Iris pigment epithelial cell (primary cell): ENCODE results near the gene ZNF195.
"Not testable (repeated sequence)": the region's sequence is repeated elsewhere in the genome, so short reads cannot be mapped to it uniquely, and the experiment has no call there.

Source experiments
- DNase-seq: peaks from one replicate; pipeline ENCODE4 v3.0.0-alpha.2; 2011; ENCODE audit warnings: low read depth

The ZNF195 gene

DNA sequence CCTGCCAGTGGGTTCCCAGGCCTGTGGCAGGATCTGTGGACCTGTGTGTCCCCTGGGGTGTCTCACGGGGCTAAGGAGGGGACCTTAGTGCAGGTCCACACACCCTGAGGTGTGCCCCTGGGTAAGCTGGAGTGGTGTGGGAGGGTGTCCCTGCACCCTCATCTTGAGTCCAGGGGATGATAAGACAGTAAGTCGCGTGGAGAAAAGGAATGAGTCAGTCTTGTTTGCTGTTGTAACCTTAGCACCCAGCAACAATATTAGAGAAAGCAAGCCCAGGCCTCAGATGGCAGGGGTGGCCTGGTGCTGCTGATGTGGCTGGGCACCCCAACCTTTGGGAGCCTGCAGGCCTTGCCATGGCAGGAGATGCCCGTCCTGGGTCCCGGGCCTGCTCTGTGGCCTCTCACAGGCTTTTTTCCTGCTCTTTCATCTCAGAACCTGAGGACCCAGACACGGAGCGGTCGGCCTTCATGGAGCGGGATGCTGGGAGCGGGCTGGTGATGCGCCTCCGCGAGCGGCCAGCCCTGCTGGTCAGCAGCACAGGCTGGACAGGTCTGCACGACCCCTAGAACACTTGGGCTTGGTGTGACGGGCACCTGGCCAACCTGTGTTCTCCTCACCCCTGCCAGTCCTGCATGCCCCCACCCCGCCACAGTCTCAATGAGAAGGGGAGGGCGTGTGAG, 23.4 kb upstream of the ZNF195 start:
- peak; percentile 24 for DNase-seq

DNA sequence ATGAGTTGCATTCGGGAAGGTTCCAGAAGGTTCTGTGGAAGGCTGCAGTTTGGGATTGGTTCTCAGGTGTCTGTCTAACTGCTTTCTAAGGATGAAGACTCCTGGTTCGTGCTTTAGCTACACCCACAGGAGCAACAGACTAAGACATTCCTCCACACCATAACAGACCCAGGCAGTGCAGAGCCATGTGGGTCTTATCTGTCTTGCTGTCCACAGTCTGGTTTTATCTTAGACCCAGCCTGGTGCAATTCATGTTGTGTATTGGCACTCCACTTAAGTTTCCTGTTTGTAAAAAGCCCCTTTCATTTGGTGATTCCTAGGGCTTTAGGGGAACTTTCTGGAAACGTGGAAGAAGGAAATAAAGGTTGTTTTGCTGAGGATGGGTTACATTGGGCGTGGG, 22.1 kb upstream of the ZNF195 start:
- not testable (repeated sequence) for DNase-seq

DNA sequence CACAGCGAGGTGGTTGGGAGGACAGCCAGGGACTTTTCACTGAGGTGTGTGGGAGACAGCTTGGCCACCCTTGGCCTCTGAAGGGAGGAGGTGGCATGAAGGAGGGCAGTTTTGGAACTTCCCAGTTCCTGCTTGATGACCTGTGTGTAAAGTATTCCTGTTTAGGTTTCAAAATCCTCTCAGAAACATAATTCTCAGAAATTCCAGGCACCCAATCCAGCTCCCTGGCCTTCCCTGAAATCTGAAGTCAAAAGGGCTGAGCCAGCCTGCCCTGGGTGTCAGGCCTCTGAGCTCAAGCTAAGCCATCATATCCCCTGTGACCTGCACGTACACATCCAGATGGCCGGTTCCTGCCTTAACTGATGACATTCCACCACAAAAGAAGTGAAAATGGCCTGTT, 19.6 kb upstream of the ZNF195 start:
- DNase-seq = not testable (repeated sequence)

DNA sequence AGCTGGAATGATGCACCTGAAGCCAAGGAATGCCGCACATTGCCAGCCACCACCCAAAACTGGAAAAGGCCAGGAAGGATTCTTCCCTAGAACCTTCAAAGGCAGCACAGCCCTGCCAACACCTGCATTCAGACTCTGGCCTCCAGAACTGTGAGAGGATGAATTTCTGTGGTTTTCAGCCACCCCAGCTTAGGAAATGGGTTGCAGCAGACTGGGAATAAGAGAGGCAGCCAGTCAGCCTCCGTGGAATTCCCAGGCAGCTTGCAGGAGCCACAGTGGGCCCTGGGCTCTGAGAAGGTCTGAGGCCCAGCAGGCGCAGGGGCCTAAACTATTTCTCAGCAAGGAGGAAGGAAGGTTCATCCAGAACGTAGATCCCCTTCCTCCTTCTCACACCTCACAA, 19.2 kb upstream of the ZNF195 start:
- peak; percentile 16 for DNase-seq

DNA sequence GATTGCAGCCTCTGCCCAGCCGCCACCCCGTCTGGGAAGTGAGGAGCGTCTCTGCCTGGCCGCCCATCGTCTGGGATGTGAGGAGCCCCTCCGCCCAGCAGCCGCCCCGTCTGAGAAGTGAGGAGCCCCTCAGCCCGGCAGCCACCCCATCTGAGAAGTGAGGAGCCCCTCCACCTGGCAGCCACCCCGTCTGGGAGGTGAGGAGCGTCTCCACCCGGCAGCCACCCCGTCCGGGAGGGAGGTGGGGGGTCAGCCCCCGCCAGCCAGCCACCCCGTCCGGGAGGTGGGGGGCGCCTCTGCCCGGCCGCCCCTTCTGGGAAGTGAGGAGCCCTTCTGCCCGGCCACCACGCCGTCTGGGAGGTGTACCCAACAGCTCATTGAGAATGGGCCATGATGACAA, 18.3 kb upstream of the ZNF195 start:
- DNase-seq = not testable (repeated sequence)

DNA sequence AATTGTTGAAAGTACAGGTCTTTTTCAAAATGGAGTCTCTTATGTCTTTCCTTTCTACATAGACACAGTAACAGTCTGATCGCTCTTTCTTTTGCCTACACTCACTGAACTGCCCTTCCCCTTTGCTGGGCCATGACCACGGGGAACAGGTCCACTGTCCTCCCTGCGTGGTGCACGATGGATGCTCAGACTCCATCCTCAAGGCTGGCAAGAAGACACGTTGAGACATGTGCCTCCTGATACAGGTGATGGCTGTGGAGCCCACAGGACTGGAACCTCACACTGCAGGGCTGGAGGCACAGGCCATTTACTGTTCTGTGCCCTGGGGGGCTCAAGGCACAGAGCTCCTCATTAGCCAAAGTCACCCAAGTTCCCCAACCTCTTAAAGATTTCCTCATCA, 16.5 kb upstream of the ZNF195 start:
- DNase-seq = not testable (repeated sequence)

DNA sequence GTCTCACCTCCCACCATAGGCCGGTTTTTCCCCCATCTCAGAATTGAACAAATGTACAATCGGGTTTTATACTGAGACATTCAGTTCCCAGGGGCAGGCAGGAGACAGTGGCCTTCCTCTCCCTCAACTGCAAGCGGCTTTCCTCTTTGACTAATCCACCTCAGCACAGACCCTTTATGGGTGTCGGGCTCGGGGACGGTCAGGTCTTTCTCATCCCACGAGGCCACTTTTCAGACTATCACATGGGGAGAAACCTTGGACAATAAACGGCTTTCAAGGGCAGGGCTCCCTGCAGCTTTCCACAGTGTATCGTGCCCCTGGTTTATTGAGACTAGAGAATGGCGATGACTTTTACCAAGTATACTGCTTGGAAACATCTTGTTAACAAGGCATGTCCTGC, 16.0 kb upstream of the ZNF195 start:
- DNase-seq = not testable (repeated sequence)

DNA sequence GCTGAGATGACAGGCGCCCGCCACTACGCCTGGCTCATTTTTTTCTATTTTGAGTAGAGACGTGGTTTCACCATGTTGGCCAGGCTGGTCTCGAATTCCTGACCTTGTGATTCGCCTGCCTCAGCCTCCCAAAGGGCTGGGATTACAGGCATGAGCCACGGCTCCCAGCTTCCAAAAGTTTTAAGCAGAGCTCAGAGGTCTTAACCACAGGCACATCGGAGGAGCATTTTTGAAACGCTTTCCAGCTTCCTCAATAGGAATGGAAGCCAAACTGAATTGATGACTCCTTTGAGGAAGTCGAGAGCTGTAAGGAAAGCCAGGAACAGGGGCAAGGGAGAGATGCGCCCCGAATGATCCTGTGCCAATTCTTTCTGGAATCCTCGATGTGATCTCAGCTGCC, 14.5 kb upstream of the ZNF195 start:
- DNase-seq = not testable (repeated sequence)

DNA sequence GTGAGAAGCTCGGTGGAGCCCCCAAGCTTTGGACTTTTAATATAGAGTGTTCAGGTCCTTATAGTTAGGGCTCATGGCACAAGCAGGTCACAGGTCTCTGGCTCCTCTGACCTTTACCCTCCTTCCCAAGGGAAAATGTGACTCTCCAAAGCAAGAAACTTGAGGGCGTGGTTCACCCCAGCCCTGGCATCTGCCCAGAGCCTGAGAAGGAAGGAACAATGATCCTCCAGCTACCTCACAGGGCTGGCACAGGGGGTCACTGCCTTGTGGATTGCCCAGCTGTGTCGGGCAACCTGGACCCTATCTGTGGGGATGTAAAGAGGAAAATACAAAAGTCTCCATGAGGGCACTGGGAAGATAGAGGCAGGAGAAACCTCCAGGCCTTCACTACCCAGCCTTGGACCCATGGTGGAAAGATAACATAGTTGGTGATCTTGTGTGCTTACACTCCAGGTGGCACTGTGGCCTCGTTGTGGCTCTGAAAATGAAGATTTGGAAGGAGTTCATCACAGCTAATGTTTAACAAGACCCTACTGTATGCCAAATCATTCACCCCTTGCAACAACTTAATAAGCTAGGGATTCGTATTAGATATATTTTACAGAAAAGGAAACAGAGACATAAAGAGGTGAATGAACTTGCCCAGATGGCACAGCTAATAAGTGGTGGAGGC, 3.8 kb upstream of the ZNF195 start:
- DNase-seq = no peak

DNA sequence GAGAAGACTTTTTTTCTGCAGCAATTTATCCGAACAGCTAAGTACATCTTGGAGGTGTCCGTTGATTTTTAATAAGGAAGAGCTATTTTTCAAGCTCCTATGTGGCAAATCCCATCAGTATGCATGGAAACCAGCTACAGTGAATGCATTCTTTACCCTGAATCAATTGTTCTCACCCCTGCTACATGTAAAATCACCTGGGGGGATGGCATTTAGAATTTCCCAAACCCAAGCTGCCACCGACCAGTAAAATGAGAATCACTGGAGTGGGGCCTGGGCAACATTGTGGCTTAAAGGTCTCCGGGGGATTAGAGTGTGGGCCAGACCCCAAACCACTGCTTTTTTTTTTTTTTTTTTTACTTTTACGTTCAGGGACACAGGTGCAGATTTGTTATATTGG, 2.8 kb upstream of the ZNF195 start:
- DNase-seq = no peak

DNA sequence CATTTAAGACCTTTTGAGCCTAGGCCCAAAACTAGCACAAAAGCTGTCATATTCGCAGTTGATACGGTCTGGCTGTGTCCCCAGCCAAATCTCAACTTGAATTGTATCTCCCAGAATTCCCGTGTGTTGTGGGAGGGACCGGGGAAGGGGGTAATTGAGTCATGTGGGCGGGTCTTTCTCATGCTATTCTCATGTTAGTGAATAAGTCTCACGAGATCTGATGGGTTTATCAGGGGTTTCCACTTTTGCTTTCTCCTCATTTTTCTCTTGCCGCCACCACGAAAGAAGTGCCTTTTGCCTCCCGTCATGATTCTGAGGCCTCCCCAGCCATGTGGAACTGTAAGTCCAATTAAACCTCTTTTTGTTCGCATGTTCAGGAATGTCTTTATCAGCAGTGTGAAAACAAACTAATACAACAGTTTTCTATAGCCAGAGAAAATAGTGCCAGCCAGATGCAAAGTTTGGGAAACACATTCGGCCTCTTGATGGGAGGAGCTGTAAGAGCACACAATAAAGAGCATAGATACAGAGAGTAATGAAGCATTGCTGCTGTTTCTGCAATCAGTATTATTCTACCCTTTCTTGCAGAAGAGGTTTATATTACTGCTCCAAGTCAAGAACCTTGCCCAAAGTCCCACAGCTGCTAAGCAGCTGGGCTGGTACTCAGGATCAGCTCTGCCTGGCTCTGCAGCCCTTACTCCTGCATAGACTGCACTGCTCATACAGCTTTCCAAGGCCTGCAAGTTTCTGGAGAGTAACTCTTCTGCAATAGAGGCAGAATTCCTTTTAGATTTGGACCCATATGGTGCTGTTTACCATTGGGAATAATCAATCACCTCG, 2.0 kb upstream of the ZNF195 start:
- peak; percentile 27 for DNase-seq

DNA sequence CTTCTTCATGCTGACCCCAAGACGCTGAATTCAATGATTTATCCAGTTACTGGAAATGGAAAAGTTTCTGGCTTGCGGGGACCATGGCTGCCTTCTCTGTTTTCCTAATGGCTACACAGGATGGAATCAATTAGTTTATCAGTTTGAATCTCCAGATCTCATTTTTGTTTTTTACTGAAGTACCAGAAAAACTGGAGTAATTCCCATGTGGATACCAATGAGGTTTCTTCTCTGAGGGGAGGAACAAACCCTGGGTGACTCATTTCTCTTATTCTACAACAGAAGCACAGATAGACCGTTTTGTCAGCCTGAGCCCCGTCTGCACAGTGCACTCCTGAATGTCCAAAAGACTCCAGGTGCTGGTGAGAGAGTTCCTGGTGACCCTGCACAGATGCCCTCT, 3.4 kb downstream of the ZNF195 start:
- peak; percentile 50 for DNase-seq

DNA sequence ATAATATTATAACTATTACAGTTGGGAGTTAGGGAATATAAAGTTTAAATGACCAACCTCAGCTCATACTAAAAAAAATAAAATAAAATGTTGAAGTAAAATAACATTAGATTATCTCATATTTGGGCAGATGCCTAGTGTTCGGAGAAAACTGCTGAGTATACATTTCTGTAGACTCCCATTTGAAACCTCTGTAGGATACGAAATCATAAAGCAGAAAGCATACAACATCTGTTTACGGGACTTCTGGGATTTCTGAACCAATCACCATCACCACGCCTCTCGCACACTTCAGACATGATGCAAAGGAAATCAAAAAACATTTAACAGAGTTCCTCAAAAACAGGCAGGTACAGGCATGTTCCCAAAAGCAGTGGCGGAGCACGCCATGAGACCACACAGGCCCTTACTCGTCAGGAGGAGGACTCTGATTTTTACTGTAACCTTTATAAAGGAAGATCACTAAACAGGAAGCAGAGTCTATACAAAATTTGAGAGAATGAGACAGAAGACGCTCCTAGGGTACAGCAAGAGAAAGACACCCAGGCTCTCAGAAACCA, 8.6 kb downstream of the ZNF195 start:
- no peak for DNase-seq

DNA sequence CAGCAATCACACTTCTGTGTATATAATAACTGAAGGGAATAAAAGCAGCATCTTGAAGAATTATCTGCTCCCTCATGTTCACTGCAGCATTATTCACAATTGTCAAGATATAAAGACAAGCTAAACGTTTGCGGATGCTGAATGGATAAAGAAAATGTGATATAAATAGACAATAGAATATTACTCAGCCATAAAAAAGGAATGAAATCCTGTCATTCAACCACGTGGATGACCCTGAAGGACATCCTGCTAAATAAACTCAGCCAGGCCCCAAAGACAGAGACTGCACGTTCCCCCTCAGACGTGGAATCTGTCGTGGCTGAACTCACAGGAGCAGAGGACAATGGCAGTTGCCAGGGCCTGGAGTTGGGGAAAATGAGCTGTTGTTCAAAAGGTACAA, 9.6 kb downstream of the ZNF195 start:
- no peak for DNase-seq

DNA sequence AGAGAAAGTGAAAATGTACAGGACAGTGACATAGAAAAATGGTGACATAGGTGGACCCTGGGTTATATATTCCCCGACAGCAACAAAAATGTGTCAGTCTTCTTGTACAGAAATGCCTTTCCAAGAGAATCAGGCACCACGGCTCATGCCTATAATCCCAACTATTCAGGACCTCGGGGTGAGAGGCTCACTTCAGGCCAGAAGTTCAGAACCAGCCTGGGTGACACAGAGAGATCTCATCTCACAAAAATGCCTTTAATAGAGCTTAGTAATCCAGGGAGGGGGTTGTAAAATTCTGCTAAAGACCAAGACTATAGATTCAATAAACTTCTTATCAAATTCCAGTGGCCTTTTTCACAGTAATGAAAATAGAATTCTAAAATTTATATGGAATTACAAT, 10.7 kb downstream of the ZNF195 start:
- no peak for DNase-seq

DNA sequence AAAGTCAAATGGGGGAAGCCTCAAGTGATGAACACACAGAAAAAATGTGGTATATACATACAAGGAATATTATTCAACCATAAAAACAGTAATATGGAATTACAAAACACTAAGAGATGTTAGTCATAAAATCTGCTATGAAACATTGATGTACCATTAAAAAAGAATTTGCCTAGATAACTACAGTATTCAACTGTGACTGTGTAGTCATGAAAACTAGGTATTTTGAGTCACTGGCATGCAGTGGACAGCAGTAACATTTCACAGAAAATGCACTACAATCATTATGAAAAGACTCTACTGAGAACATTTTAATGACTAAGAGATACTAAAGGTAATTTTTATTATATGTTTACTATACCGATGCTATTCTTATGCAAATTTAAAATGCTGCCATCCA, 11.7 kb downstream of the ZNF195 start:
- no peak for DNase-seq

DNA sequence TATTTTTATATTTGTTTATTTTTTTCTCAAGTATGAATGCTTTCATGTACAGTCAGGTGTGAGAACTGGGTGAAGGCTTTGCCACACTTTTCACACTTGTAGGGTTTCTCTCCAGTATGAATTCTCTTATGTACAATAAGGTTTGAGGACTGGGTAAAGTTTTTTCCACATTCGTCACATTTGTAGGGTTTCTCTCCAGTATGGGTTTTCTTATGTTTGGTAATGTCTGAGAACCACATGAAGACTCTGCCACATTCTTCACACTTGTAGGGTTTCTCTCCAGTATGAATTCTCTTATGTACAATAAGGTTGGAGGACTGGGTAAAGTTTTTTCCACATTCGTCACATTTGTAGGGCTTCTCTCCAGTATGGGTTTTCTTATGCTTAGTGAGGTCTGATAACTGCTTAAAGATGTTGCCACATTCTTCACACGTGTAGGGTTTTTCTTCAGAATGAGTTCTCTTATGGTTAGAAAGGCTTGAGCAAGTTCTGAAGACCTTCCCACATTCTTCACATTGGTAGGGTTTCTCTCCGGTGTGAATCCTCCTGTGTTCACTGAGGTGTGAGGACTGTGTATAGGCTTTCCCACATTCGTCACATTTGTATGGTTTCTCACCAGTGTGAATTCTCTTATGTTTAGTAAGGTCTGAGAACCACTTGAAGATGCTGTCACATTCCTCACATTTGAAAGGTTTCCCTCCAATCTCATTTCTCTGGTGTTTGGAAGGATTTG, 19.7 kb downstream of the ZNF195 start:
- DNase-seq = no peak

DNA sequence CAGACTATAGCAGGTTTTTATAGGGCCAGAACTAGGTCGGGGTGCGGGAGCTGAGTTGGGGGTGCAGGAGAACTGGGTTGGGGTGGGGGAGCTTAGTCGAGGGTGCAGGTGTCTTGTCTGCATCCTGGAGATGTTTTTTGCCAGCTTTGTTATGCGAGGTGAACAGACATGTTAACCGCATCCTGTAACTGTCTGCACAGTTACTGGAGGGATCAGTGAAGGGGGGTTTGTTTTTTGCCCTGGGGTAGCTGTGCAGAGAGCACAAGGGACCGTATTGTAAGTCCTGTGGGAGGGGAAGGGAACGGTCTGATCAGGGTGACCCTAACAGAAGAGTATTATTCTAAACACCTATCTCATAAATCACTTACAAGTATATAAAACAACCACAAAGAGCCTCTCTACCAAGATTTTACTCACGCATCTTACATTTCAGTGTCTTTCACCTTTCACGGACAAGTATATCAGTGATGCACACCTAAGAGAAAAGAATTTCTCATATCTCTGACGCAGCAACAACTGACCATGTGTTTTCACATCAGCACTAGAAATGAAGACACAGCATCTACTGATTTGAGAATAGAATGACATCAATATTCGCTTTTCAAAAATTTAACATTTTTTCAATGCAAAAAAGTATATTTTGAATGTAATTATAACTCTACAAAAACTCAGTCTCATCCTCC, 20.8 kb downstream of the ZNF195 start:
- DNase-seq = no peak

DNA sequence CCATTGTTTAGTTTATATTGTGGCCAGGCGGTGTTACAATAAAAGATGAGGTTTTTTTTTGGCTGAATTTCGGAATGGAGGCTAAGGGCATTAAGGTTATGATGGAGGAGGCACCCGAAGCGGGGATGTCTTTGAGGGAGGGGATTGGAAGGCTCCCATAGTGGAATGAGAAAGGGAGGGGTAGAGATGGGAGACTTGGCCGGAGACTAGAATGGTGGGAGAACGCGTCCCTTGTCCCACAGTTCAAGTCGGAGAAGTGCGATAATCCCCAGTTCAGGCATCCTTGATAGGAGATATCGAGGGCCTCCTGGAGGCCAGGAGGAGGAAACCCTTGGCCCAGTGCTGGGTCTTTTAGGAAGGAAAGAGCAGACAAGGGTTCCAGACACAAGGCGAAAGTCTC, 21.6 kb downstream of the ZNF195 start:
- DNase-seq = no peak

DNA sequence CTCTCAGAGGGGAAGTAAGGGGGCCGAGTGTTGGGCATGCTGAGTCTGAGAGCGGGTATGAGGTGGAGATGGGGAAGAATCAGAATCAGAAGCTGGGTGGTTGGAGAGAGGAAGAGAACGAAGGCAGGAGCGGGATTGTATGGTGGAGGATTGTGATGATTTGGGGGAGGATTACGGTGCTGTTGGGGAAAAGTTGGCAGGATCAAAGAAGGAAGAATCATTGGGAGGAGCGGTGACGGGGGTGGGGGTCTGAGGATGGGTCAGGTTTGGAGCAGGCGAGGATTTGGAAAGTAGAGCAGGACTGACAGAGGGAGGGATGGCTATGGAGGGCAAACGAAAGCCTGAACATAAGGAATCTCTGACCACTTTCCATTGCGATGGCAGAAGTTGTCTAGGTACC, 22.1 kb downstream of the ZNF195 start:
- no peak for DNase-seq

DNA sequence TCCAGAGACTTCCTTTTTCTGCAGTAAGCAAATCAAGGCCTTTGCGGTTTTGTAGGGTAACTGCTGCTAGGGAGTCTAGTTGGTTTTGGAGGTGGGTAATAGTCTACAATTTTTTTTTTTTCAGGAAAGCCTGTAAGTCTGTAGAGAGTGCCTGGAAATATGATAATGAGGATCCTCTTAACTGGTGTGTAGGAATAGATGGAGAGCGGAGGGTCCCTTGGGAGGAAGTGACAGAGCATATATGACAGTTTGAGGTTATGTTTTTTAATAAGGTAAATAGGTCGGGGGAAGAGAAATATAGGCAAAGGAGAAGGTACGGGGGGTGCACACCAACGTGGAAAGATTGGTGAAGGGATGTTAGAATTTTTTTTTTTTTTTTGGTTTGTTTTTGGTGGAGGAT, 25.9 kb downstream of the ZNF195 start:
- no peak for DNase-seq

DNA sequence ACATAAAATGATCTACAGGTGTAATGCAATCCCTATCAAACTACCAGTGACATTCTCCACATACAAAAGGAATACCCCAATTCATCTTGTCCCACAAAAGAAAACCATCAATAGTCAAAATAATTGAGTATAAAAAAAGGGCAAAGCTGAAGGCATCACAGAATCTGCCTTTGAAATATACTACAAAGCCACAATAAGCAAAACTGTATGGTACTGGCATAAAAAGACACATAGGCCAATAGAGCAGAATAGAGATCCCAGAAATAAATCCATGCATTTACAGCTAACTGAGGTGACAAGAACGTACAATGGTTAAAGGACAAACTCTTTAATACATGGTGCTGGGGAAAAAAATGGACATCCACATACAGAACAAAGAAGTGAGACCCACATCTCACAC, 31.8 kb downstream of the ZNF195 start:
- no peak for DNase-seq
